IMR-90 (cell line): ENCODE data around the gene NAT10. TPM values are rescaled to one million over a fixed set of nuclear protein-coding genes. Genes with fewer than 3 reads are reported as not detected.

Experiments
- ATAC-seq: fragments of 200-7000 bp; cut with Tn5 transposase; 2 replicates; pipeline ENCODE4 v1.9.1; 2020; ENCODE audit warnings: low read depth, mild to moderate bottlenecking, moderate library complexity
- BruUV-seq: library from RNA; stranded (reverse); fragments of 400-500 nt; replicated peaks from 2 replicates; lab custom pipeline; 2021; lab: Mats Ljungman, UMichigan
- CTCF ChIA-PET: fragments of 300-600 bp; formaldehyde crosslinking; extraction: SDS; loops from one replicate; lab custom pipeline; 2021; ENCODE audit warnings: antibody characterized with exemption; lab: Yijun Ruan, JAX
- POLR2A ChIA-PET: fragments of 300-600 bp; sonication (Branson Sonifier 250); formaldehyde crosslinking; loops from one replicate; lab custom pipeline; 2022; ENCODE audit warnings: antibody characterized with exemption; ENCODE audit not compliant: unreplicated experiment; lab: Charles Lee
- DNase-seq: peaks from one replicate; pipeline ENCODE4 v3.0.0; 2013
- H2AFZ ChIP-seq: replicated peaks from 2 replicates; pipeline ENCODE3; 2013; ENCODE audit warnings: low read length, mild to moderate bottlenecking; ENCODE audit not compliant: poor library complexity
- H2AK5ac ChIP-seq: 2 replicates; pipeline ENCODE4 v1.6.1; 2013; ENCODE audit warnings: low read depth, low read length, inconsistent platforms
- H2AK9ac ChIP-seq: replicated peaks from 2 replicates; pipeline ENCODE3; 2013; ENCODE audit warnings: mild to moderate bottlenecking, low read depth, low read length, moderate library complexity; ENCODE audit not compliant: poor library complexity
- H2BK120ac ChIP-seq: 2 replicates; pipeline ENCODE4 v1.6.1; 2013; ENCODE audit warnings: low read depth, low read length, inconsistent platforms
- H2BK15ac ChIP-seq: 3 replicates; pipeline ENCODE4 v1.6.1; 2013; ENCODE audit warnings: low read depth, low read length, inconsistent platforms
- H2BK20ac ChIP-seq: 2 replicates; pipeline ENCODE4 v1.6.1; 2013; ENCODE audit warnings: low read depth, mild to moderate bottlenecking, inconsistent platforms, low read length, moderate library complexity
- H2BK5ac ChIP-seq: 2 replicates; pipeline ENCODE4 v1.6.1; 2013; ENCODE audit warnings: mild to moderate bottlenecking, low read depth, low read length, inconsistent platforms; ENCODE audit not compliant: poor library complexity, severe bottlenecking
- H3K14ac ChIP-seq: replicated peaks from 2 replicates; pipeline ENCODE4 v1.6.1; 2013; ENCODE audit warnings: low read depth, low read length, inconsistent platforms
- H3K18ac ChIP-seq: 2 replicates; pipeline ENCODE4 v1.6.1; 2013; ENCODE audit warnings: low read depth, low read length, control low read depth
- H3K23ac ChIP-seq: 2 replicates; pipeline ENCODE4 v1.6.1; 2013; ENCODE audit warnings: low read depth, low read length, inconsistent platforms
- H3K27ac ChIP-seq: 2 replicates; pipeline ENCODE4 v1.5.1; 2013; ENCODE audit warnings: mild to moderate bottlenecking, control low read depth, low read length; ENCODE audit not compliant: insufficient read depth
- H3K27me3 ChIP-seq: 2 replicates; pipeline ENCODE4 v1.6.1; 2013; ENCODE audit warnings: low read length; ENCODE audit not compliant: control insufficient read depth, insufficient read depth
- H3K36me3 ChIP-seq: 2 replicates; pipeline ENCODE4 v1.6.1; 2013; ENCODE audit warnings: low read length, mixed read lengths; ENCODE audit not compliant: control insufficient read depth, insufficient read depth
- H3K4ac ChIP-seq: 2 replicates; pipeline ENCODE4 v1.6.1; 2013; ENCODE audit warnings: low read depth, low read length, inconsistent platforms
- H3K4me1 ChIP-seq: 2 replicates; pipeline ENCODE4 v1.6.1; 2013; ENCODE audit warnings: low read length, mixed read lengths; ENCODE audit not compliant: control insufficient read depth, insufficient read depth
- H3K4me2 ChIP-seq: 2 replicates; pipeline ENCODE4 v1.6.1; 2013; ENCODE audit warnings: low read depth, mild to moderate bottlenecking, control low read depth, low read length, moderate library complexity
- H3K4me3 ChIP-seq: 2 replicates; pipeline ENCODE4 v1.5.1; 2013; ENCODE audit warnings: low read depth, mild to moderate bottlenecking, control low read depth, low read length, moderate library complexity; ENCODE audit not compliant: insufficient read depth
- H3K56ac ChIP-seq: 2 replicates; pipeline ENCODE4 v1.6.1; 2013; ENCODE audit warnings: low read length, inconsistent platforms; ENCODE audit not compliant: insufficient read depth; ENCODE audit errors: extremely low read depth
- H3K79me1 ChIP-seq, 2 experiments: 2 replicates each; pipeline ENCODE4 v1.6.1; 2013; ENCODE audit warnings: low read length in 2 of 2, inconsistent platforms in 1 of 2, low read depth in 1 of 2
- H3K9ac ChIP-seq: 2 replicates; pipeline ENCODE4 v1.6.1; 2013; ENCODE audit warnings: low read depth, low read length, control low read depth
- H3K9me1 ChIP-seq: 2 replicates; pipeline ENCODE4 v1.6.1; 2013; ENCODE audit warnings: low read length, inconsistent platforms; ENCODE audit not compliant: insufficient read depth
- H3K9me3 ChIP-seq: 2 replicates; pipeline ENCODE4 v1.6.1; 2013; ENCODE audit warnings: low read length; ENCODE audit not compliant: control insufficient read depth, insufficient read depth
- H4K20me1 ChIP-seq: 2 replicates; pipeline ENCODE4 v1.6.1; 2013; ENCODE audit warnings: low read length, inconsistent platforms; ENCODE audit not compliant: insufficient read depth
- H4K5ac ChIP-seq: 2 replicates; pipeline ENCODE4 v1.6.1; 2013; ENCODE audit warnings: mild to moderate bottlenecking, low read depth, low read length, control low read depth
- H4K8ac ChIP-seq, 2 experiments: 2 replicates each; pipeline ENCODE4 v1.6.1; 2013; ENCODE audit warnings: low read depth in 2 of 2, low read length in 2 of 2, control low read depth in 1 of 2, inconsistent platforms in 1 of 2
- H4K91ac ChIP-seq: 2 replicates; pipeline ENCODE4 v1.6.1; 2013; ENCODE audit warnings: low read depth, low read length, inconsistent platforms; ENCODE audit not compliant: insufficient read depth
- CEBPB ChIP-seq: IDR thresholded peaks from 2 replicates; pipeline ENCODE4 v1.6.1; 2012; ENCODE audit warnings: low read depth, low read length, improper control_type of control experiment
- CHD1 ChIP-seq: IDR thresholded peaks from 2 replicates; pipeline ENCODE4 v1.6.1; 2012; ENCODE audit warnings: low read depth, low read length, improper control_type of control experiment
- CTCF ChIP-seq: conservative IDR thresholded peaks from 2 replicates; pipeline ENCODE4 v1.5.1; 2012; ENCODE audit warnings: mild to moderate bottlenecking, low read depth, low read length, improper control_type of control experiment
- NFE2L2 ChIP-seq: fragments of 150-350 bp; IDR thresholded peaks from 2 replicates; pipeline ENCODE4 v1.6.1; 2016; ENCODE audit warnings: low read depth, mild to moderate bottlenecking, low read length
- POLR2A ChIP-seq: IDR thresholded peaks from 2 replicates; pipeline ENCODE4 v1.6.1; 2012; ENCODE audit warnings: mild to moderate bottlenecking, low read depth, low read length
- USF2 ChIP-seq: fragments of 150-350 bp; IDR thresholded peaks from 2 replicates; pipeline ENCODE4 v1.6.1; 2017; ENCODE audit warnings: mild to moderate bottlenecking, antibody characterized with exemption, low read length, low read depth
- WGBS, 2 experiments: methylation state at CpG; one replicate each; pipeline versions ENCODE4 v1.1.5 to v1.1.7; 2013; ENCODE audit warnings: missing lambda C conversion rate in 2 of 2; ENCODE audit not compliant: insufficient read length in 1 of 2; ENCODE audit errors: extremely low coverage in 2 of 2; 5-methylcytosine and 5-hydroxymethylcytosine counted together
- dilution Hi-C: fragments of 300-500 bp; cut with HindIII; formaldehyde crosslinking; loops from one replicate; pipeline ENCODE4 v1.14.3; 2018; ENCODE audit warnings: low sequenced_read_pairs; ENCODE audit not compliant: unreplicated experiment
- in situ Hi-C: fragments of 300-500 bp; cut with MboI; formaldehyde crosslinking; loops from 3 replicates; pipeline ENCODE4 v1.14.3; 2019; ENCODE audit warnings: low sequenced_read_pairs, inconsistent platforms, mixed read lengths
- intact Hi-C: fragments of 100-400 bp; cut with micrococcal nuclease; formaldehyde crosslinking; loops from 2 replicates; pipeline ENCODE4 v1.10.0; 2022
- polyA plus RNA-seq, 3 experiments: library from polyadenylated mRNA; depleted of rRNA; stranded (reverse); fragments of >200 nt; gene quantifications; 2 replicates each; pipeline ENCODE4 v1.2.3, GENCODE V29; 2012; ENCODE audit warnings: low replicate concordance in 1 of 3
- total RNA-seq: library from RNA; depleted of rRNA; stranded (reverse); fragments of >200 nt; gene quantifications from 2 replicates; pipeline ENCODE4 v1.2.3, GENCODE V29; 2012

NAT10 gene
- total and polyA plus RNA-seq, 2 of the 4 experiments (the other 2 are of a cell fraction), result 28.1 to 34.8 TPM

DNA sequence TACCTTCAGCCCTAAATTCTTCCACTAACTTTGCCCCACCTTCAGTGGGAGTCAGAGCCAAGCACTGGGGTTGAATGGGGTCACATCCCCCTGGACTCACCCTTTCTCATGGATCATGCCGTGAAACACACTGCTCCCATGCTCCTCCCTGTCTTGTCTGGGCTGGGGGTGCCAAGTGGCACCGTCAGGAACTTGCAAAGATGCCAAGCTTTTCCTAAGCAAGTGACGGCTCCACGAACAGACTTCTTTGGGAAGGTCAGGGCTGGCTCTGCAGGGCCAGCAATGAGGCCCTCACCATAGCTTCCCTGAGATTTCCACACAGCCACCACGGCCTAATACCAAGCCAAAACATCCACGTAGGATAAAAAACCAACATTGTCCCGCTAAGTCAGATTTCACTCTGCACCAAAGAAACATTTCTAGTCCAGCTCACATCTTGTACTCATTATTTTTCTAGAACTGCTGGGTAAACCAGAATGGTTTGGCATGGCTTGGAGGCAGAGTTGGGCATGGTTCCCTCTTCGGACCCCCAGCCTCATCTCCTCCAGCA lies 76.5 kb downstream of the NAT10 start:
- no peaks in the 10 kb centered on the region for H3K9me1 ChIP-seq
- no peak overlapping the region for H3K23ac ChIP-seq
- in situ Hi-C loops, result no loop called here

More for the DNA sequence above, 76.5 kb downstream of the NAT10 start:
- POLR2A ChIA-PET, result no interaction called here
- Histone ChIP-seq H3K56ac (no peak overlapping the region), H3K36me3 (no peaks in the 10 kb centered on the region), H3K9me3 (no peaks in the 10 kb centered on the region), H3K4me3 (no peak overlapping the region), H3K79me1 (no peaks in the 10 kb centered on the region), H2AFZ (no peak overlapping the region), H2BK5ac (no peak overlapping the region), H3K4me1 (peaks cover 5% of the 10 kb centered on the region; the same call in 1 of the 2 replicates), H3K4ac (no peak overlapping the region), H3K14ac (no peak overlapping the region), H2BK120ac (no peak overlapping the region), H4K20me1 (no peaks in the 10 kb centered on the region), H4K8ac (no peak overlapping the region), H4K5ac (no peak overlapping the region), H3K27ac (no peak overlapping the region), H2BK20ac (no peak overlapping the region), H3K9ac (no peak overlapping the region), H3K4me2 (no peak overlapping the region), H4K91ac (no peak overlapping the region), H2AK5ac (no peak overlapping the region), H2BK15ac (no peak overlapping the region), H3K27me3 (peaks cover 3% of the 10 kb centered on the region; the same call in 1 of the 2 replicates), H2AK9ac (no peak overlapping the region), H3K18ac (no peak overlapping the region)
- no peak for DNase-seq
- intact Hi-C loops, result no loop called here
- CTCF ChIA-PET, result no interaction called here
- no peak for ATAC-seq
- TF ChIP-seq USF2, result no peak
- no peak for TF ChIP-seq CEBPB
- no peak for TF ChIP-seq CHD1
- no peak for TF ChIP-seq NFE2L2
- no peak for TF ChIP-seq POLR2A
- no peak for TF ChIP-seq CTCF
- dilution Hi-C loops, result loop anchor here (25.0 kb wide), 1 partner anchor 155 kb away; no protein-coding TSS in a partner anchor
- no TSS peak for BruUV-seq
- 100% methylated on average over 3 of the region's 8 CpGs; no CpG with 5 or more reads in 1 of the 2 experiments for WGBS, 2 experiments
